H1 (cell line): Measurements from ENCODE around the gene HTR6. TPM values are rescaled to one million over a fixed set of nuclear protein-coding genes. Genes with fewer than 3 reads are reported as not detected.

ENCODE experiments used
- CTCF ChIA-PET: fragments of 300-600 bp; sonication (Branson Sonifier 250); formaldehyde crosslinking; loops from one replicate; lab custom pipeline; 2021; ENCODE audit not compliant: partially characterized antibody; lab: Charles Lee
- POLR2A ChIA-PET: fragments of 300-600 bp; sonication (Branson Sonifier 250); formaldehyde crosslinking; loops from one replicate; lab custom pipeline; 2021; ENCODE audit warnings: inconsistent platforms; ENCODE audit not compliant: partially characterized antibody; lab: Charles Lee
- DNase-seq, 2 experiments: peaks; one replicate each; pipeline versions ENCODE4 v3.0.0 to v3.0.0-alpha.2; 2010 to 2022; ENCODE audit warnings: low spot score in 2 of 2, low read depth in 1 of 2, mixed read lengths in 1 of 2
- FAIRE-seq: peaks from 2 replicates; lab custom pipeline; 2011; peaks lifted over from hg19 to GRCh38; lab: Jason Lieb, UNC
- H2AFZ ChIP-seq: 2 replicates; pipeline ENCODE4 v1.8.1; 2012; ENCODE audit warnings: low read length, inconsistent platforms
- H2AK5ac ChIP-seq: 2 replicates; pipeline ENCODE4 v1.6.1; 2013; ENCODE audit warnings: low read depth, low read length
- H2BK120ac ChIP-seq: replicated peaks from 2 replicates; pipeline ENCODE3; 2013; ENCODE audit warnings: low read depth, low read length, inconsistent platforms
- H2BK12ac ChIP-seq: 2 replicates; pipeline ENCODE4 v1.6.1; 2013; ENCODE audit warnings: low read depth, low read length
- H2BK15ac ChIP-seq: 2 replicates; pipeline ENCODE4 v1.6.1; 2013; ENCODE audit warnings: low read length
- H2BK20ac ChIP-seq: 2 replicates; pipeline ENCODE4 v1.6.1; 2013; ENCODE audit warnings: low read length
- H2BK5ac ChIP-seq: 2 replicates; pipeline ENCODE4 v1.6.1; 2013; ENCODE audit warnings: low read depth, low read length
- H3K14ac ChIP-seq: 2 replicates; pipeline ENCODE4 v1.6.1; 2013; ENCODE audit warnings: inconsistent platforms; ENCODE audit not compliant: insufficient read length
- H3K18ac ChIP-seq: 2 replicates; pipeline ENCODE4 v1.6.1; 2013; ENCODE audit warnings: low read length; ENCODE audit errors: extremely low read depth
- H3K23ac ChIP-seq: 2 replicates; pipeline ENCODE4 v1.6.1; 2013; ENCODE audit warnings: inconsistent platforms; ENCODE audit not compliant: insufficient read length
- H3K23me2 ChIP-seq: 2 replicates; pipeline ENCODE4 v1.6.1; 2013; ENCODE audit warnings: low read depth, low read length
- H3K27ac ChIP-seq: 2 replicates; pipeline ENCODE4 v1.6.1; 2011; ENCODE audit warnings: low read depth, low read length, inconsistent platforms
- H3K27me3 ChIP-seq, 4 experiments: replicated peaks in 1 of 4; 1 replicate in 1 of 4; 2 replicates in 3 of 4; pipeline versions ENCODE4 v1.6.1 to v1.8.1; 2011 to 2013; ENCODE audit warnings: low read length in 3 of 4, mild to moderate bottlenecking in 3 of 4, inconsistent platforms in 2 of 4, mixed read lengths in 2 of 4, moderate library complexity in 1 of 4; ENCODE audit not compliant: control insufficient read depth in 3 of 4, insufficient read depth in 3 of 4; ENCODE audit errors: extremely low read depth in 1 of 4
- H3K36me3 ChIP-seq, 4 experiments: 2 replicates each; pipeline versions ENCODE4 v1.6.1 to v1.8.1; 2011 to 2013; ENCODE audit warnings: mild to moderate bottlenecking in 4 of 4, low read length in 3 of 4, moderate library complexity in 2 of 4, control low read depth in 1 of 4, inconsistent platforms in 1 of 4; ENCODE audit not compliant: insufficient read depth in 4 of 4, control insufficient read depth in 2 of 4
- H3K4ac ChIP-seq: replicated peaks from 2 replicates; pipeline ENCODE3; 2013; ENCODE audit warnings: low read length, low read depth, mixed read lengths, inconsistent platforms; ENCODE audit not compliant: insufficient read length
- H3K4me1 ChIP-seq, 4 experiments: replicated peaks in 1 of 4; 1 replicate in 1 of 4; 2 replicates in 3 of 4; pipeline versions ENCODE4 v1.6.1 to v1.8.1; 2011 to 2013; ENCODE audit warnings: low read length in 3 of 4, inconsistent platforms in 2 of 4, mixed read lengths in 1 of 4; ENCODE audit not compliant: insufficient read depth in 4 of 4, control insufficient read depth in 3 of 4
- H3K4me2 ChIP-seq, 2 experiments: 2 replicates each; pipeline versions ENCODE4 v1.6.1 to v1.8.1; 2011 to 2013; ENCODE audit warnings: low read depth in 2 of 2, low read length in 2 of 2, control low read depth in 1 of 2, inconsistent platforms in 1 of 2, mild to moderate bottlenecking in 1 of 2; ENCODE audit not compliant: insufficient read depth in 1 of 2
- H3K4me3 ChIP-seq, 4 experiments: fragments of 200-600, 300-600 bp in 1 of 4; sonication (generic), shearing (Covaris generic), sonication (Bioruptor Twin) in 1 of 4; 2 replicates each; pipeline versions ENCODE4 v1.5.1 to v1.8.1; 2011 to 2016; ENCODE audit warnings: low read length in 4 of 4, low read depth in 3 of 4, control low read depth in 2 of 4, inconsistent platforms in 2 of 4, mild to moderate bottlenecking in 2 of 4, mixed read lengths in 1 of 4, moderate library complexity in 1 of 4; ENCODE audit not compliant: insufficient read depth in 2 of 4; ENCODE audit errors: extremely low read depth in 1 of 4
- H3K56ac ChIP-seq: replicated peaks from 2 replicates; pipeline ENCODE3; 2013; ENCODE audit warnings: low read depth, mild to moderate bottlenecking, mixed read lengths, low read length, inconsistent platforms; ENCODE audit not compliant: insufficient read length
- H3K79me1 ChIP-seq: 2 replicates; pipeline ENCODE4 v1.6.1; 2013; ENCODE audit warnings: low read depth, low read length, control low read depth
- H3K79me2 ChIP-seq, 2 experiments: 2 replicates each; pipeline versions ENCODE4 v1.6.1 to v1.8.1; 2012 to 2013; ENCODE audit warnings: low read length in 2 of 2, mild to moderate bottlenecking in 2 of 2, inconsistent platforms in 1 of 2; ENCODE audit not compliant: insufficient read depth in 2 of 2, control insufficient read depth in 1 of 2
- H3K9ac ChIP-seq, 4 experiments: replicated peaks in 1 of 4; 1 replicate in 1 of 4; 2 replicates in 3 of 4; pipeline versions ENCODE4 v1.6.1 to v1.8.1; 2011 to 2013; ENCODE audit warnings: low read depth in 3 of 4, low read length in 3 of 4, control low read depth in 2 of 4, mild to moderate bottlenecking in 2 of 4, moderate library complexity in 2 of 4, inconsistent platforms in 1 of 4; ENCODE audit errors: extremely low read depth in 1 of 4
- H3K9me3 ChIP-seq, 2 experiments: 2 replicates each; pipeline versions ENCODE4 v1.6.1 to v1.8.1; 2012 to 2013; ENCODE audit warnings: mild to moderate bottlenecking in 2 of 2, moderate library complexity in 2 of 2, control low read depth in 1 of 2, inconsistent platforms in 1 of 2, low read depth in 1 of 2, low read length in 1 of 2, mixed read lengths in 1 of 2; ENCODE audit not compliant: insufficient read depth in 2 of 2
- H4K20me1 ChIP-seq, 2 experiments: replicated peaks in 1 of 2; 2 replicates each; pipeline versions ENCODE3 to v1.8.1; 2011 to 2013; ENCODE audit warnings: inconsistent platforms in 2 of 2, low read length in 2 of 2, mild to moderate bottlenecking in 1 of 2; ENCODE audit not compliant: insufficient read depth in 2 of 2, control insufficient read depth in 1 of 2
- H4K5ac ChIP-seq: 2 replicates; pipeline ENCODE4 v1.6.1; 2013; ENCODE audit warnings: low read length, low read depth, mixed read lengths, inconsistent platforms; ENCODE audit not compliant: insufficient read length
- H4K8ac ChIP-seq: 2 replicates; pipeline ENCODE4 v1.8.0; 2013; ENCODE audit warnings: mild to moderate bottlenecking, moderate library complexity, low read length, inconsistent platforms; ENCODE audit not compliant: insufficient read depth; ENCODE audit errors: extremely low read depth
- H4K91ac ChIP-seq: replicated peaks from 2 replicates; pipeline ENCODE3; 2013; ENCODE audit warnings: low read length, mixed read lengths, inconsistent platforms; ENCODE audit not compliant: insufficient read length
- CTBP2 ChIP-seq: IDR thresholded peaks from 2 replicates; pipeline ENCODE4 v1.7.0; 2011; ENCODE audit warnings: borderline replicate concordance, mild to moderate bottlenecking, moderate library complexity, mixed read lengths, low read length; ENCODE audit not compliant: insufficient read depth, insufficient read length
- EP300 ChIP-seq, 2 experiments: IDR thresholded peaks; 1 replicate in 1 of 2; 2 replicates in 1 of 2; pipeline ENCODE4 v1.6.1; 2011 to 2012; ENCODE audit warnings: low read depth in 2 of 2, low read length in 2 of 2, mild to moderate bottlenecking in 2 of 2, borderline replicate concordance in 1 of 2, inconsistent platforms in 1 of 2, moderate library complexity in 1 of 2
- GTF2F1 ChIP-seq: IDR thresholded peaks from 2 replicates; pipeline ENCODE4 v1.6.1; 2012; ENCODE audit warnings: low read depth, low read length, improper control_type of control experiment, borderline replicate concordance
- KDM1A ChIP-seq: fragments of 200-600, 300-600 bp; sonication (generic); IDR thresholded peaks from 2 replicates; pipeline ENCODE4 v1.7.1; 2016; ENCODE audit warnings: mild to moderate bottlenecking, low read length, borderline replicate concordance
- RAD21 ChIP-seq, 2 experiments: IDR thresholded peaks in 1 of 2; conservative IDR thresholded peaks in 1 of 2; 2 replicates each; pipeline ENCODE4 v1.6.1; 2011; ENCODE audit warnings: low read depth in 2 of 2, low read length in 2 of 2, improper control_type of control experiment in 1 of 2, inconsistent platforms in 1 of 2, mild to moderate bottlenecking in 1 of 2, moderate library complexity in 1 of 2
- SP4 ChIP-seq: IDR thresholded peaks from 2 replicates; pipeline ENCODE4 v1.6.1; 2012; ENCODE audit warnings: low read length, inconsistent platforms
- TBP ChIP-seq: IDR thresholded peaks from 2 replicates; pipeline ENCODE4 v1.6.1; 2011; ENCODE audit warnings: low read depth, low read length, improper control_type of control experiment
- WGBS, 2 experiments: shearing (Covaris generic) in 1 of 2; methylation state at CpG; one replicate each; pipeline versions ENCODE4 v1.1.6 to v1.1.7; 2013 to 2015; ENCODE audit warnings: low lambda C conversion rate in 2 of 2, mixed read lengths in 2 of 2, inconsistent platforms in 1 of 2, low coverage in 1 of 2, missing lambda C conversion rate in 1 of 2; ENCODE audit not compliant: insufficient replicate concordance in 2 of 2, insufficient coverage in 1 of 2, insufficient read length in 1 of 2; ENCODE audit errors: extremely low coverage in 1 of 2, missing lambda C conversion rate in 1 of 2; 5-methylcytosine and 5-hydroxymethylcytosine counted together
- polyA plus RNA-seq, 7 experiments: library from polyadenylated mRNA; depleted of rRNA in 3 of 7; stranded (reverse) in 5 of 7; unstranded in 2 of 7; fragments of >200 nt in 5 of 7; fragments of 200-250 nt in 2 of 7; gene quantifications; 1 replicate in 5 of 7; 2 replicates in 1 of 7; 4 replicates in 1 of 7; pipeline versions ENCODE4 v1.2.1 to v1.2.3, GENCODE V29; 2011 to 2013; ENCODE audit warnings: missing spikeins in 2 of 7, mixed read lengths in 2 of 7
- total RNA-seq: library from RNA; stranded (reverse); fragmentation: NEBNext Ultra II Directional; extraction: Animal tissue kit (Norgen Biotek cat#: 25700); gene quantifications from 2 replicates; pipeline ENCODE4 v1.2.1, GENCODE V29; 2021
- TF ChIP-seq, protein P1 (sequence below): IDR thresholded peaks from 2 replicates; pipeline ENCODE4 v1.6.1; 2011; ENCODE audit warnings: low read depth, mild to moderate bottlenecking, low read length; ENCODE audit not compliant: insufficient read depth

The HTR6 gene
- total and polyA plus RNA-seq, 2 of the 8 experiments (the other 6 are each of a cell fraction or from before 2014, with no cell fraction given) = 0.76 to 0.95 TPM

DNA sequence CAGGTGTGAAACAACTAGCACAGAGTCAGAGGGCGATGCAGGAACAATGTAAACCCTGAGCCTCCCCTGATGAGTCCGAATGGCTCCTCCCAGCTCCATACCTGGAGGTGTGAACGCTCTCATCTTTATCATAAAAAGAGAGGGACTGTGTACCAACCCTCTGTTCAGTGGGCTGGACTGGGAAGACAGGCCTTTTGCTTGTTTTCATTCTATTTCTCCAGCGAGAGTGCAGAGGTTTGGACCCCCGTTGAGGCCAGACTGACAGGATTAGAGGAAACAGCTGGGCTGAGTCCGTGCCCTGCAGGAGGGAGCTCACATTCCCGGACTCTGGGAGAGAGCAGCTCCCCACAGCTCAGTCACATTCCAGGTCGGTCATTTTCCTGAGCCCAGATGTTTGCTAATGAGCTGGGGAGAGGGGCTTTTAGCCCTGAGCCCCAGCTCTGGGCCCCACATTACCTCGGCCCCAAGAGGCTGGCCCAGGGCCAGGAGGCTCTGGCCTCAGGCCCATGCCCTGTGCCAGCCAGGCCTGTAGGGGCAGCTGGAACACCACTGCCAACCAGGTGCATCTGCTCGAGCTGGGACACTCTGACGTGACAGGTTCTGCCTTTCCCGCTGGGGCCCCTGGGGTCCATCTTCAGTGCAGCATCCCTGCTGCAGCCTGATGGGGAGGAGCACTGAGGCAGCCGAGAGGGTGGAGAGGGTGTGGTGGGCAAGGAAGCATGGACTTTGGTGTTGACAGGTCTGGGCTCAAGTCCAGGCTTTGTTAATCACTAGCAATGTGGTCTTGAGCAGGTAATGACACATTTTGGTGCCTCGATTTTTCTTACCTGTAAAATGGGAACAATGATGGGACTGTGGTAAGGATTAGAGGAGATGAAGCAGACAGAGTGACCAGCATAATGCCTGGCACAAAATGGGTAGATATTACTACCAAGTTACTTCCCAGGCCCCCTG lies 24.0 kb upstream of the HTR6 start:
- H3K9ac ChIP-seq = no peak overlapping the region
- peaks cover 10% of the 10 kb centered on the region; the same call in 1 of the 2 replicates for H3K23me2 ChIP-seq
- H2AFZ ChIP-seq = no peak overlapping the region
- H2BK15ac ChIP-seq = 0 out of 2 replicates have a peak overlapping the region, but pooled peaks have one; percentile 55
- no peak overlapping the region for H4K91ac ChIP-seq
- no peak for FAIRE-seq
- no peak overlapping the region; the same call in 1 of the 2 replicates for H4K8ac ChIP-seq
- CTCF ChIA-PET = interaction anchor here (0.6 to 7.2 kb wide), 20 partner anchors 11 to 299 kb away, joined by 3 to 63 read pairs (median 3); no protein-coding TSS in a partner anchor
- no peak overlapping the region for H3K4ac ChIP-seq
- DNase-seq = peak in 1 of 2 experiments; percentile 73
- H2BK5ac ChIP-seq = no peak overlapping the region; the same call in 1 of the 2 replicates
- peaks cover 5 to 14% (median 9%) of the 10 kb centered on the region in 4 experiments for H3K4me1 ChIP-seq
- 35% methylated on average over 14 of the region's 14 CpGs; no CpG with 5 or more reads in 1 of the 2 experiments for WGBS, 2 experiments
- H3K14ac ChIP-seq = no peak overlapping the region
- POLR2A ChIA-PET = interaction anchor here (0.7 to 1.6 kb wide), 3 partner anchors 12 to 329 kb away, joined by 3 read pairs; partner anchors contain the start of genes AKR7A2 and SLC66A1
- no peaks in the 10 kb centered on the region for H3K36me3 ChIP-seq
- H3K79me1 ChIP-seq = no peaks in the 10 kb centered on the region
- H2AK5ac ChIP-seq = no peak overlapping the region
- peak overlapping the region; percentile 55; the same call in 1 of the 2 replicates for H2BK20ac ChIP-seq
- H4K5ac ChIP-seq = no peak overlapping the region
- H2BK120ac ChIP-seq = no peak overlapping the region
- H3K27ac ChIP-seq = no peak overlapping the region
- H3K27me3 ChIP-seq = peaks cover 22 to 42% (median 29%) of the 10 kb centered on the region in 4 experiments
- no peak overlapping the region for H3K18ac ChIP-seq
- H3K4me2 ChIP-seq = peak overlapping the region in 1 of 2 experiments; percentile 52; a peak in 1 of 4 replicates
- no peaks in the 10 kb centered on the region for H3K9me3 ChIP-seq
- H3K79me2 ChIP-seq = no peaks in the 10 kb centered on the region
- no peak overlapping the region for H3K23ac ChIP-seq
- H3K56ac ChIP-seq = no peak overlapping the region
- peaks cover 0 to 5% of the 10 kb centered on the region in 2 experiments for H4K20me1 ChIP-seq
- H2BK12ac ChIP-seq = peak overlapping the region; percentile 61; the same call in 1 of the 2 replicates
- H3K4me3 ChIP-seq = no peak overlapping the region
- TF ChIP-seq CTBP2 = peak; percentile 35
- TF ChIP-seq, protein P1, sequence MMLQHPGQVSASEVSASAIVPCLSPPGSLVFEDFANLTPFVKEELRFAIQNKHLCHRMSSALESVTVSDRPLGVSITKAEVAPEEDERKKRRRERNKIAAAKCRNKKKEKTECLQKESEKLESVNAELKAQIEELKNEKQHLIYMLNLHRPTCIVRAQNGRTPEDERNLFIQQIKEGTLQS = no peak
- no peak for TF ChIP-seq GTF2F1
- TF ChIP-seq EP300 (IDR thresholded peaks at IDR 0.05; ENCODE audit: borderline replicate concordance in 1 of 2, low read depth in 2 of 2, low read length in 2 of 2) = 0 out of 3 replicates have a peak, but pooled peaks of 1 of the 2 experiments have one; percentile 19
- no peak; the same call in 1 of the 2 replicates for TF ChIP-seq SP4
- TF ChIP-seq KDM1A = peak; percentile 95
- TF ChIP-seq TBP = 0 out of 2 replicates have a peak, but pooled peaks have one; percentile 22
- peak in 1 of 2 experiments; percentile 11; a peak in 1 of 4 replicates for TF ChIP-seq RAD21 (IDR thresholded peaks at IDR 0.05 in 1 of 2, conservative IDR thresholded peaks at IDR 0.05 in 1 of 2; ENCODE audit: low read depth in 2 of 2, low read length in 2 of 2)
